Adrenal gland (tissue), 5 donors: ENCODE data around the gene DKK2.

Experiments used
- CTCF ChIP-seq, 6 experiments: fragments of 450-650 bp in 4 of 6; fragments of 200-600 bp in 2 of 6; sonication (generic) in 1 of 6; IDR thresholded peaks; 1 replicate in 5 of 6; 2 replicates in 1 of 6; pipeline versions ENCODE4 v1.5.1 to v1.8.0; 2016 to 2021; ENCODE audit warnings: antibody characterized with exemption in 6 of 6, mild to moderate bottlenecking in 2 of 6, moderate library complexity in 1 of 6
- POLR2A ChIP-seq, 2 donors: fragments of 450-650 bp; IDR thresholded peaks; one replicate each; pipeline ENCODE4 v1.6.1; 2017; ENCODE audit warnings: antibody characterized with exemption in 2 of 2, mild to moderate bottlenecking in 2 of 2, moderate library complexity in 1 of 2
- donor health status: DM: no; HTN: no; CAD: no.

GRCh38 chr4:106909486-106910188 is 126.5 kb downstream of the DKK2 start:
- TF ChIP-seq POLR2A (IDR thresholded peaks at IDR 0.05) (no peak), CTCF (IDR thresholded peaks at IDR 0.05) (no peak)
